ENCODE data around the gene JARID2. TPM values are rescaled to one million over a fixed set of nuclear protein-coding genes. Genes with fewer than 3 reads are reported as not detected.

JARID2 gene
- total and polyA plus RNA-seq, 10 of the 15 experiments (the other 5 are each of a cell fraction or from before 2014, with no cell fraction given): 4.2 to 21.6 (median 11.7) TPM

DNA sequence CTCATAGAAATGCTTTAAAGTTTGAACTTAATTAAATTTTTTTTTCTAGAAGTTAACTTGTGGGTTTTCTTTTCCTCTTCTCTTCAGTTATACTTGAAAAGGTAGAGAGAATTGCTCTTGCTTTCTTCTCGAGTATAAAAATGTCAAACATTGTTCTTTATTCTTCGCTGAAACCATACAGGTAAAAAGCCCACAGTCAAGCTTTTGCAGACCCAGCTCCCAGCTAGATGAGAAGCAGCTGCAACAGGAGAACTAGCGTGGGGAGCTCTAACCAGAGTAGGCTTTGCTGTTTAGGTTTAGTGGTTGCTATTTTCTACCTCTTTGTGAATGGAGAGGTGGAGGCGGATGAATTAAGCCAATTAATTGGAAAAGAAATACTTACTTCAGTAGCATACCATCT is 102.7 kb downstream of the JARID2 start (continued):
- TF ChIP-seq, protein P1, sequence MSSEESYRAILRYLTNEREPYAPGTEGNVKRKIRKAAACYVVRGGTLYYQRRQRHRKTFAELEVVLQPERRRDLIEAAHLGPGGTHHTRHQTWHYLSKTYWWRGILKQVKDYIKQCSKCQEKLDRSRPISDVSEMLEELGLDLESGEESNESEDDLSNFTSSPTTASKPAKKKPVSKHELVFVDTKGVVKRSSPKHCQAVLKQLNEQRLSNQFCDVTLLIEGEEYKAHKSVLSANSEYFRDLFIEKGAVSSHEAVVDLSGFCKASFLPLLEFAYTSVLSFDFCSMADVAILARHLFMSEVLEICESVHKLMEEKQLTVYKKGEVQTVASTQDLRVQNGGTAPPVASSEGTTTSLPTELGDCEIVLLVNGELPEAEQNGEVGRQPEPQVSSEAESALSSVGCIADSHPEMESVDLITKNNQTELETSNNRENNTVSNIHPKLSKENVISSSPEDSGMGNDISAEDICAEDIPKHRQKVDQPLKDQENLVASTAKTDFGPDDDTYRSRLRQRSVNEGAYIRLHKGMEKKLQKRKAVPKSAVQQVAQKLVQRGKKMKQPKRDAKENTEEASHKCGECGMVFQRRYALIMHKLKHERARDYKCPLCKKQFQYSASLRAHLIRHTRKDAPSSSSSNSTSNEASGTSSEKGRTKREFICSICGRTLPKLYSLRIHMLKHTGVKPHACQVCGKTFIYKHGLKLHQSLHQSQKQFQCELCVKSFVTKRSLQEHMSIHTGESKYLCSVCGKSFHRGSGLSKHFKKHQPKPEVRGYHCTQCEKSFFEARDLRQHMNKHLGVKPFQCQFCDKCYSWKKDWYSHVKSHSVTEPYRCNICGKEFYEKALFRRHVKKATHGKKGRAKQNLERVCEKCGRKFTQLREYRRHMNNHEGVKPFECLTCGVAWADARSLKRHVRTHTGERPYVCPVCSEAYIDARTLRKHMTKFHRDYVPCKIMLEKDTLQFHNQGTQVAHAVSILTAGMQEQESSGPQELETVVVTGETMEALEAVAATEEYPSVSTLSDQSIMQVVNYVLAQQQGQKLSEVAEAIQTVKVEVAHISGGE (CRISPR knock-in tag; IDR thresholded peaks at IDR 0.05): no peak
- TF ChIP-seq CBFB (IDR thresholded peaks at IDR 0.05; ENCODE audit: low read depth): no peak
- TF ChIP-seq NR2C2 (IDR thresholded peaks at IDR 0.05; ENCODE audit: borderline replicate concordance, control insufficient read depth, insufficient read length, low read depth): no peak
- TF ChIP-seq, protein P2, sequence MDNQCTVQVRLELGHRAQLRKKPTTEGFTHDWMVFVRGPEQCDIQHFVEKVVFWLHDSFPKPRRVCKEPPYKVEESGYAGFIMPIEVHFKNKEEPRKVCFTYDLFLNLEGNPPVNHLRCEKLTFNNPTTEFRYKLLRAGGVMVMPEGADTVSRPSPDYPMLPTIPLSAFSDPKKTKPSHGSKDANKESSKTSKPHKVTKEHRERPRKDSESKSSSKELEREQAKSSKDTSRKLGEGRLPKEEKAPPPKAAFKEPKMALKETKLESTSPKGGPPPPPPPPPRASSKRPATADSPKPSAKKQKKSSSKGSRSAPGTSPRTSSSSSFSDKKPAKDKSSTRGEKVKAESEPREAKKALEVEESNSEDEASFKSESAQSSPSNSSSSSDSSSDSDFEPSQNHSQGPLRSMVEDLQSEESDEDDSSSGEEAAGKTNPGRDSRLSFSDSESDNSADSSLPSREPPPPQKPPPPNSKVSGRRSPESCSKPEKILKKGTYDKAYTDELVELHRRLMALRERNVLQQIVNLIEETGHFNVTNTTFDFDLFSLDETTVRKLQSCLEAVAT (IDR thresholded peaks at IDR 0.05): no peak
- TF ChIP-seq, protein P3, sequence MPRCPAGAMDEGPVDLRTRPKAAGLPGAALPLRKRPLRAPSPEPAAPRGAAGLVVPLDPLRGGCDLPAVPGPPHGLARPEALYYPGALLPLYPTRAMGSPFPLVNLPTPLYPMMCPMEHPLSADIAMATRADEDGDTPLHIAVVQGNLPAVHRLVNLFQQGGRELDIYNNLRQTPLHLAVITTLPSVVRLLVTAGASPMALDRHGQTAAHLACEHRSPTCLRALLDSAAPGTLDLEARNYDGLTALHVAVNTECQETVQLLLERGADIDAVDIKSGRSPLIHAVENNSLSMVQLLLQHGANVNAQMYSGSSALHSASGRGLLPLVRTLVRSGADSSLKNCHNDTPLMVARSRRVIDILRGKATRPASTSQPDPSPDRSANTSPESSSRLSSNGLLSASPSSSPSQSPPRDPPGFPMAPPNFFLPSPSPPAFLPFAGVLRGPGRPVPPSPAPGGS (IDR thresholded peaks at IDR 0.05; ENCODE audit: borderline replicate concordance, insufficient read depth, low read depth, low read length, poor library complexity, severe bottlenecking): no peak
- TF ChIP-seq SIN3A (IDR thresholded peaks at IDR 0.05; ENCODE audit: low read depth, low read length): no peak
- TF ChIP-seq WRNIP1 (IDR thresholded peaks at IDR 0.05; ENCODE audit: borderline replicate concordance, low read depth, low read length): no peak
- TF ChIP-seq NFYB (IDR thresholded peaks at IDR 0.05; ENCODE audit: insufficient read depth, low read depth, low read length): no peak
- no peak for TF ChIP-seq DPF2 (IDR thresholded peaks at IDR 0.05)
- TF ChIP-seq TAF1 (IDR thresholded peaks at IDR 0.05; ENCODE audit: borderline replicate concordance, low read depth, low read length): no peak
- no peak for TF ChIP-seq IRF4 (IDR thresholded peaks at IDR 0.05; ENCODE audit: low read depth, low read length)
- TF ChIP-seq ATF7 (IDR thresholded peaks at IDR 0.05; ENCODE audit: low read depth): no peak
